SKM-1 treated with dmso at 0.1 percent for 144 hours (cell line): ENCODE results near the gene NKX2-8.
"Not testable (repeated sequence)": the region's sequence is repeated elsewhere in the genome, so short reads cannot be mapped to it uniquely, and the experiment has no call there.

Experiments used
- DNase-seq: peaks from one replicate; lab custom pipeline; 2025; ENCODE audit not compliant: unreplicated experiment; lab: John Stamatoyannopoulos, UW

The NKX2-8 gene

GRCh38 chr14:36580141-36580855 is 2.1 kb downstream of the NKX2-8 start:
- DNase-seq = no peak

- DNase-seq = no peak
These were observed 2.8 kb downstream of the NKX2-8 start for GRCh38 chr14:36579573-36580140.

DNA sequence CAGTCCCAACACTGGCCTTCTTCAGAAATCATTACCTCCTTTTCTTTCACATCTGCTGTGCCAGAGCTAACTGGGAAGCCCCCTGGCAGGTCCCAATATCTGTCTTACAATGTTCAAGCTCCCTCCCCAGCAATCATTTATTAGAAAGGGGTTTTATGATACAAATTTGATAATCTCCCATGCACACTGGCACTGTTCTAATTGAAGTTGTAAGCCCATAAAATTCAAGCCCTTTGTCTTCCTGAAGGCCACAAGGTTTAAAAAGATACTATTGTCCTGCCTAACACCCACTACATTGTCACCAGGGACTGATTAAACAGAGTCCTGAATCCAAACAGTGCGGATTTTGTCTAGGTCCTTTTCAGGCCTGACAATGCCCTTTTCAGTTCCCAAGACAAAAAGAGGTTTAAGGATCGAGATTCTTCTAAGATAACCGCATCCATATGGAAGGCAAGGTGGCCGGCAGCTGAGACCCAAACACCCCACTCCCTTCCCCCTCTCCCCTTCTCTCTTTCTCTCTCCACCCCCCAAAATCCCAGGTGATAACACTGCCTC is 3.3 kb downstream of the NKX2-8 start:
- DNase-seq = no peak

DNA sequence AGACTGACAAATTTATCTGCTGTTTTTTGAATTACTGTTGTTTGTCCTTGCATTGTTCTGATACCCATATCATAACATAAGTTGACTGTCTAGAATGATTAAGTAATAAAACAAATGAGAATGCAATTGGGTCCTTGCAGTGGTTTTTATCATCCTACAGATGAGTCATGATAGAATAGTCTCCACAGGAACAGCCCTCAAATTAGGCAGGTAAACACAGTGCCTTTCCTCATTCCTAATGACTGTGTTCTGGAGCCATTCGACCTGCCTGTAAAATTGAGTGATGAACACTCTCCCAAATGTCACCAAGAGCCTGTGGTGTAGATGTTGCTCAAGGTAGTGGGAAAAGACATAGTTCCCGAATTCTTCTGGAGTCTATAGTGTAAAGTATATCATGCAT is 12.3 kb downstream of the NKX2-8 start:
- no peak for DNase-seq

DNA sequence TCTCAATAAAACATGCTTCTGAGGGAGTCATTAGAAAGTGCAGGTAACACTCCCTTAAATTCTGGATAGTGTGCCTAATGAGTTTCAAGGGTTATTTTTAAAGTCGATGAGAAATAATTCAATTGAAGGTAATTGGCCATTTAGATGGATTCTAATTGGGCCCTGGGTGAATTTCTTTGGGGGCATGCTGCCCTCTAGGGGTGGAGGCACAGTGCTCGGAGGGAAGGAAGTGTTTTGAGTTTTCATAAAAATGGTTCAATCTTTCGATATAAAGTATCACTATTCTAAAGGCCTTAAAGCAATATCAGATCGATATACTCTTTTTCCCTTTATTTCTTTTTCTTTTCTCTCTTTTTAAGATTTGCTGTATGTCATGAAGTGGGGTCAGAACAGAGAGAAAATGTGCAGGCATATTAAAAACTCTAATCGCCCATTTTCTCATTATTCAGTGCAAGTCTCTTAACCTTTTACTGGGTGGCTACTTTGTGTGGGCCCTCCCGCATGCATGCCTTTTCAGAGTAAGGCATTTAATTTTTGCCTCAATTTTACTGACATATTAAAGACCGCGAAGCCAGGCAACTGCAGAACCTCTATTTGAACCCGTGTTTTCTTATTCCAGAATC is 25.5 kb downstream of the NKX2-8 start:
- DNase-seq = no peak

GRCh38 chr14:36555998-36556743 is 26.2 kb downstream of the NKX2-8 start:
- DNase-seq = no peak

- peak; percentile 37 for DNase-seq
These were observed 28.7 kb downstream of the NKX2-8 start for GRCh38 chr14:36553656-36554260.

- no peak for DNase-seq
These were observed 31.5 kb downstream of the NKX2-8 start for GRCh38 chr14:36550899-36551298.

DNA sequence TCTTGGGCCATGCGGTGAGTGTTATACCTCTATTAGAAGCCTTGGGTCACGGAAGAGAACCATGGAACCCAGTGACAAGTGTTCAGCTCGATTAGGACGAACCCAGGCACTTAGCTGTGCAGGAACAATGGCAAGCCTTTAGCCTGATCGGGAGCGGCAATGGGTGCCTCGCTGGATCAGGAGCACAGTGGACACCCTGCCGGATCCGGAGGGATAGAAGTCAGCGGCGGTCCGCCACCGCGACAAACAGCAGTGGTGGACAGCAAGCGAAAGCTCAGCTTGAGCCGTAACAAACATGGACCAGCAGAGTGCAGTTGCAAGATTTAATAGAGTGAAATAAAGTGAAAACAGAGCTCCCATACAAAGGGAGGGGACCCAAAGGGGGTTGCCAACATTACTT is 38.1 kb downstream of the NKX2-8 start:
- DNase-seq = not testable (repeated sequence)

DNA sequence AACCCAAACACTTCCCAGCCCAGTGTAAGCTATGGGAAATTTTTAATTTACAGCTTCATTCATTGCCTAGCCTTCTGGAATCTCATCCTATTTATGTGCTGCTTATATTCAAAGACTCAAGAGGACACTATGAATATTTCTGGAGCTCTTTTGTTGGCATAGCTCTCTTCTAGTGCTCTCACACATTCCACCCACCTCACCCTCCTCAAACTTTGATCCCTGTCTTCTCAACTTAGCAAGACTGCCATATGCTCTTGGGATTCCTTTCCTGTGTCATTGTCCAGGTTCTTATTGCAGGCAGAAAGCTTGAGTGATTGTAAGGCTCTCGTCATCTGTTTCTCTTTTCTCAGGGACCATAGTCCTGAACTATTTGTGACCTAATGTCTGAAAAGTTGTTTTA is 44.4 kb downstream of the NKX2-8 start:
- no peak for DNase-seq
